GM18502 (cell line): ENCODE measurements around the gene DOK5.

Experiments used
- ATAC-seq: cut with Tn5 transposase; IDR thresholded peaks from one replicate; pipeline ENCODE4 v1.9.1; 2021; ENCODE audit warnings: mild to moderate bottlenecking; ENCODE audit not compliant: unreplicated experiment, poor library complexity

DOK5 gene

DNA sequence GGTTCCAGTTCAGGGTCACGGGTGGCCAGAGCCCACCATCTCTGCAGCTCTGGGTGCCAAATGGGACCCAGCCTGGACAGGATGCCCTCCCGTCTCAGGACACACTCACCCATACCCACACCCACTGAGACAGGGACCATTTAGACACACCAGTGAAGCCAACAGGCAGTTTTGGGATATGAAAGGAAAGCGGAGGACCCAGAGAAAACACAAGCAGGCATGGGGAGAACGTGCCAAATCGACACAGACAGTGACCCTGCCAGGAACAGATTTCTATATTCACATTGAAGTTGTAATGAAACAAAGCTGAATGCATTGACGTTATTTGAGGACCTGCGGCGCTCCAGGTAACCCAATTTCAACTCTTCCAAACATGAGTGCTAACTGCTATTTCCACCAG is 164.5 kb downstream of the DOK5 start:
- no peak for ATAC-seq

DNA sequence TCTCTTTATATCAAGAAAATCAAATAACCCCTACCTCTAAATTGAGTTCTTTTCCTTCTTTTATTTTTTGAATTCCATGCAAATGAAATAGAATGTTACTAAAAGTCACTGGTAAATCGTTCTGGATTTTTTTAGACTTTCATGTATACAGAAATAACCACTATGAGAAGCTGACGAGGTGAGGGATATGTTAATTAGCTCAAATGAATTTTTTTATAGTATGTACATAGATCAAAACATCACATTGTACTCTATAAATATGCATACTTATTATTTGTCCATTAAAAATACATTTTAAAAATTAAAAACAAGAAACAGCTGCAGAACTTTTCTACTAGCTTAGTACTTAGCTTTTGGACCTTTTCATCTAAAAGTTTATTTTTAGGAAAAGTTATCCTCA is 165.4 kb downstream of the DOK5 start:
- no peak for ATAC-seq

DNA sequence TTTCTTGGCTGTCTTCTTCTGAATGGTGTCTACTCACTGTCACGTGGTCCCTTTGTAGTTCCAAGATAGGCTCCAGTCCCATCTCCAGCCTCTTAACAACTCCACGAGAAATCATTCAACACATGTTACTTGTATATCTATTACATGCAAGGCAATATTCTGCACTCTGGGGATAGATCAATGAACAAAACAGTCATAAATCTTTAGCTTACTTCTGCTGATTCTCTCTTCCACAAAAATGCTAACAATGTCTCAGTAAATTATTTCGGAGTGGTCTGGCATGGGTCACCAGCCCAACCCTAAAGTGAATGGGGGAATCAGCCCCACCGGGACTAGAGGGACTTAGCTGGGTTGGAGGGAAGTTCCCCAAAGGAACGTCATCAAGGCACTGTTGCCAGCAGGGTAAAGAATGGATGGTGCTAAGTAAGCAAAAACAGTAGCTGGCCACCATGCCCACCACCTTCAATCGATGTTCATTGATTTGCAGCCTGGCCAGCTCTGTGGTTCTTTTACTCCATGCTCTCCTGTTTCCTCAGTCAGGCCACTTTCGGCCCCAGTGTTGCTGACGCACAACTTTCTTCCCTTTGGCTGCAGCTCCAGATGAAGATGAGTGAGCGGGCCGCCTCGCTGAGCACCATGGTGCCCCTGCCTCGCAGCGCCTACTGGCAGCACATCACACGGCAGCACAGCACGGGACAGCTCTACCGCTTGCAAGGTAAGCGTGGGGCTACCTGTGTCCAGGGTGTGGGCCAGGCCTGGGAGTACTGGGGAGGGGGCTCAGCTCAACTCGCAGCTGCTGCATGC is 167.7 kb downstream of the DOK5 start:
- no peak for ATAC-seq

DNA sequence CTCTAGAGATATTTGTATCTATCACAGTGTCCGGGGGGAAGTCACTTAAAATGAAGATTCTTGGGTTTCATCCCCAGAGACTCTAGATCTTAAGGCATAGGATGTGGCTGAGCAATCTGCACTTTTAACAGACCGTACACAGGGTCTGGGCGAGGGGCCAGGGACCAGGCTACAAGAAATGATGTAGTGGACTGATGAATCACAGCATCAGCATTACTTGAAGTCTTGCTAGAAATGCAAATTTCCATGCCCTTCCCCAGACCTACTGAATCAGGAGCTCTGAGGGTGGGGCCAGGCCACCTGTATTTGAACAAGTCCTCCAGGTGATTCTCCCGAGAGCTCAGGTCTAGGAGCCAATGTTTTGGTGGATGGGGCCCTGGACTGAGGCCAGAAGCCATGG is 168.4 kb downstream of the DOK5 start:
- ATAC-seq, result no peak

DNA sequence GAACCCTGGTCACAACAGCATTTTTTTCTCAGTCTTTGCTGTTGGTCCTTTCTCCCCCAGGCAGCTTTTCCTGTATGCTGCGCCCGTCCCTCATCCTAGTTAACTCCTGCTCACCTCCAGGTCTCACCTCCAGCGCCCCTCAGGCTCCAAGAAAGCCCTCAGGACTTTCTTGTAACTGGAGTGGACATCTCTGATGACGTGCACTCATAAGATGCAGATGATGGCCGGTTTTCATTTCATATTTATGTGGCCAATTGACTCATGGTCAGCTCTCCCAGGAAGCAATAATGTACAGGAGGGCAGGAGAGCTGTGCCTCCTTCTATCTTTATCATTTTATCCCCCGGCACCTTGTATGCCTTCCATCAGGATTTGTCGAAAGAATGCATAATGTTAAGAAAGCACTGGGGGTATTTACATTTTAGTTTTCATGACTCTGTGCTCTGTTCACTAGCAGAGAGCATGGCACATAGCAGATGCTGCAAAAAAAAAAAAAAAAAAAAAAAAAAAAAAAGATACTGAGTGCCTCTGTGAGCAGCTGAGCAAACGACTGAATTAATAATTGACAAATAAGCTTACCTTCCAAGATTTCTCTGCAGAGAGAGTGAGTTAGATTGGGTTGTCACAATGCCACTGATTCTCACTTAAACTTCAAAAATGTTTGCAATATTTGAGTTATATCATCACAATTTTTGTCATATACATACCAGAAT is 170.2 kb downstream of the DOK5 start:
- ATAC-seq, result no peak

DNA sequence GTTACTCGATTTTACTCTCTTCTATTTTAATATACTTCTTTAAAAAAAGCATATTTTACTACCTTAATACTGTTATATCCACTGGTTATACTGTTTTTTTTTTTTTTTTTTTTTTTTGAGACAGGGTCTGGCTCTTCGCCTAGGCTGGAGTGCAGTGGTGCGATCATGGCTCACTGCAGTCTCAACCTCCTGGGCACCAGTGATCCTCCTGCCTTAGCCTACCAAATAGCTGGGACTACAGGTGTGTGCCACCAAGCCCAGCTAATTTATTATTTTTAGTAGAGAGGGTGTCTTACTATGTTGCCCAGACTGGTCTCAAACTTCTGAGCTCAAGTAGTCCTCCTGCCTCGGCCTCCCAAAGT is 170.7 kb downstream of the DOK5 start:
- ATAC-seq, result no peak

DNA sequence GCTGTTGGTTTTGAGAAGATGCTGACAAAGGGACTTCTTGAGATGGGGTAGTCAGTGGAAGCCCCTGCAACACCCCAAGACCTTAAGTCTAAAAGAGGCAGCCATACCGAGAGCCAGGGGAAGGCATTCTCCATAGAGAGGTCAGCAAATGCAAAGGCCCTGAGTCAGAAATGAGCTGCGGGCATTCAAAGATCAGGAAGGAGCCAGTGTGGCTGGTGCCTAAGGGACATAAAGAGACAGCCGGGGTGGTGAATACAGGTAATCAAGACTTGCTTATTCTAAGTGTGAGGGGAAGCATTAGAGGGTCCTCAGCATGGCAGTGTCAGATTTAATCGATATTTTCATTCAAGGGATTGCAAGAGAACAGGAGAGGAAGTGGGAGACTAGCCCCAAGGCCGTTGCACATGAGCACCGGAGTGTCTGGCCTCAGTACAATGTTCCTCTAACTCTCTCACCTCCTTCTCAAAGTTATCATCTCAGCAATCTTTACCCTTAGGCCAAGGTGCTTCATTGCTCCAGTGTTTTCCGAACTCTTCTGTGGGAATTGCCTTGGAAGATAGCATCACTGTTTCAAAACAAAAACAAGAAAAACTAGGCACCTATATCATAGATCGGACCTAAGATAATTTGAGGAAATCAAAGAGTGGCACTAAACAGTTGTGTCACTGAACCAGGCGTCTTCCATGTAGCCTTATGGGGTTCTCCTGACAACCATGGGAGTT is 173.2 kb downstream of the DOK5 start:
- no peak for ATAC-seq

DNA sequence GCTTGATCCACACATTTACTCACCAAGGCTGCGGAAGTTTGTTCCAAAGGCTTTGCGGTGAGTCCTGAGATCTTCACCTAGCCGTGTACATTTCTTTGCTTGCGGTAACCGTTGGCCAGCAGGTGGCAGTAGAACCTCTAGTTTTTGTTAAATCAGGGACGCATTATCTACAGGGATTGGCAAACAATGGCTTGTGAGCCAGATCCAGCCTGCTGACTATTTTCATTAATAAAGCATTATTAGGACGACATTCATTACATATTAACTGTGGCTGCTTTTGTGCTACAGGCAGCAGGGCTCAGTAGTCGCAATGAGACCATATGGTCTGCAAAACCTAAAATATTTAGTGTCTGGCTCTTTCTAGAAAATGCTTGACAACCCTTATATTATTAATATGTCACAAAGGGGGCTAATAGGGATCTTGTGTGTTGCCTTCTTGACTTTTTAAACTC is 174.1 kb downstream of the DOK5 start:
- peak; percentile 76 for ATAC-seq

DNA sequence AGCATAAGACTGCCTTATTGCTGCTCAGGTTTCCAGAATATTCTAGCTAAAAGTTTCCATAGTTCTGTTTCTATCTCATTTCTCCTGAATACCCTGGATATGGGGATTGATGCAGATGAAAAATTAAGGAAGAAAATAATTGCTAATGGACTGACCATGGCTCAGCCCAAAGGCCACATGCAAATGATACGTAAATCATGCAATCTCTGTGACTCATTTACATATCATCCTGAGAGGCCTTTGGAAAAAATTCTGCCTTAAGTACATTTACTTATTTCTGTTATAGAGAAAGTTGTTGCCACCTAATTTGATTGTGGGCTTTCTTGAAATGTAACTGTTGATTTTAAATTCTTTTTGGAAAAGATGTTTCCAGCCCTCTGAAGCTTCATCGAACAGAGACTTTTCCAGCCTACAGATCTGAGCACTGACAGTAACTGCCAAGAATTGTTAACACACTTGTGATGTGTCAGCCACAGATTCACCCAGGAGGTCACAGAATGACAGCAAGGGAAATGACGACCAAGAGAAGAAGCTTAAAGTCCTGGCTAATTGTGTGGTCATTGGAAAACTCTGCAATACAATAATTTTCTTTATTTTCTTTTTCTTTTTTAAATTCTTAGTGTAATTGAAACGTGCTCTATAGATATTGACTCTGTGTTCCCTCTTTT is 174.8 kb downstream of the DOK5 start:
- no peak for ATAC-seq

DNA sequence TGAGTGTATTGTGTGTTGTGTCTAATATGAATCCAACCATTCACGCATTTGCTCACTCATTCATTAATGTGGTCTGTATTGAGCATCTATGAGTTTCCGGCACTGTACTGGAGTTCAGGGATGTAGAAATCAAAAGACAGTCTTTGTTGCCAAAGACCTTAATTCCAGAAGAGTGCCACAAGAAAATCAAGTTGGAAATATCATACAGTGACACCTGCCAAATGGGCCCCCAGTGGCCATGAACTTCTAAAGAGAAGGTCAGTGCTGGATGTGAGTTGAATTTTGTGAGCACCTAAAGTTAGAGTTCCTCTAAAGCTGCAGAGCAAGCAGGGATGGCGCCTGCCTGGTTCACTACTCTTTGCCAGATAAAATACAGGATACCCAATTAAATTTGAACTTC is 175.9 kb downstream of the DOK5 start:
- ATAC-seq, result no peak

DNA sequence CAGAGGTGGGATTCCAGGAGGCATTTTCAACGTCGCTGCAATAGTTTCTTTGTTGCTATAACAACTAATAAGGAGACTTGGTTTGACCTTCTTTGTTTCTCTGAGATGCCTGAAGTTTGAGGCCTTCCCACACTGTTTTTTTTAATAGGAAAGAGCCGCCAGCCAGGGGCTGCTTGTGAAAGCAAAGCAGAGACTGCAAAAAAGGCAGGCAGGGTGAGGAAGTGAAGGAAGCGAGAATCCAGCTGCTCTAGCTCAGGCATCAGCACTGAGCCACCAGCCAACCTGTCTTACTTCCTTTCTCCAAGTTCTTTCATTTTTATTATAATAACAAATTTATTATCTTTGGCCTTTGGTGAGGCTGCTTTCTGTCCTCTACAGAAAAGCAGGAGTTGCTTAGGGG is 179.1 kb downstream of the DOK5 start:
- ATAC-seq, result no peak

DNA sequence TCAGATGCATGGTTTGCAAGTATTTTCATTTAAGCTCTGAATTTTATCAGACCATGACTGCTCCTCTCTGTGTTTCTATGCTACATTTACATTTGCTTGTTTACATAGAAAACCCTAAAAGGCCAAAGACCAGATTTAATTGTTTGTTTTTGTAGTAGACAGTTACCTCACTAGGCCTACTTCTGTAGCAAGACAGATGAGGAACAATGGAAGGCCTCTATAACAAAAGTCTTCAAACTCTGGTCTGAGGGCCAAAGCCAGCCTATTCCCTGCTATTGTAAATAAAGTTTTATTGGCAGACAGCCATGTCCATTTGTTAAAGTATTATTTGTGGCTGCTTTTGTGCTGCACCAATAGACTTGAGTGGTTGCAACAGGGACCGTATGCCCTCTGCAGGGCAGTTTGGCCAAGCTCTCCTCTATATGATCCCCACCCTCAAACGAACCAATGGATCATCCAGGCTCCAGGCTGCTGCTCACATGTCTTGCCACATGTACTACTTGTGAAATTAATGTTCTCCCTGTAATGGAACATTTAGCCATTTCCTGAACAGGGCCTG is 182.0 kb downstream of the DOK5 start:
- ATAC-seq, result no peak

DNA sequence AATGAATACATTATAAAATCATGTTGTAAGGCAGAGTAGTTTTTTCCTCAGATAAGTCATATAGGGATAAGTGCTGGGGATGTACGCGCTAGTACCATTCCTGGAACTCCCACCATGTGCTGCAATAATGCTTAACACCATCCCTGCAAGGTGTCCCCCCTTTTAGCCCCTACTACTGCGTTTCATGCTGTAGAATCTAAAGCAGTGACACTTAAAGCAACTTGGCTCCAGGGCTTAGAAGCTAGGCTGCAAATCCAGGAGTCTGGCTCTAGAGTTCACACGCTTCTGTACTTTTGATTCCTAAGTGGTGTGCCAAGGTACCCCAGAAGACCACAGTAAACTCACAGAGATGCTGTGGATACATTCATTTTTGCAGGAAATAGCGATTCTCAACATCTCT is 183.1 kb downstream of the DOK5 start:
- no peak for ATAC-seq

DNA sequence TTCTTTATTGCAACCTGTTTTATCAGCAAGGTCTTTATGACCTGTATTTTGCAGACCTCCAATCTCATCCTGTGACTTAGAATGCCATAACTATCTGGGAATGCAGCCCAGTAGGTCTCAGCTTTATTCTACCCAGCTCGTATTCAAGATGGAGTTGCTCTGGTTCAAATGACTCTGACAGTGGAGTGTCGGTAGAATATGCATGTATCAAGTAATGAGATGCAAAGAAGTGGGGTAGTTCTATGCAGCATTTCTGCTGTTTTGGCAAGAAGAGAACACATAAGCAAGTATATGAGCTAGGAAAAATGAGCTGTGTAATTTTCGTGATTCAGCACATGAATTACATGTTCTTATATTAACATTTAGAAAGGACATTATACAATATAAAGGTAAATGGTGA is 185.9 kb downstream of the DOK5 start:
- ATAC-seq, result no peak

DNA sequence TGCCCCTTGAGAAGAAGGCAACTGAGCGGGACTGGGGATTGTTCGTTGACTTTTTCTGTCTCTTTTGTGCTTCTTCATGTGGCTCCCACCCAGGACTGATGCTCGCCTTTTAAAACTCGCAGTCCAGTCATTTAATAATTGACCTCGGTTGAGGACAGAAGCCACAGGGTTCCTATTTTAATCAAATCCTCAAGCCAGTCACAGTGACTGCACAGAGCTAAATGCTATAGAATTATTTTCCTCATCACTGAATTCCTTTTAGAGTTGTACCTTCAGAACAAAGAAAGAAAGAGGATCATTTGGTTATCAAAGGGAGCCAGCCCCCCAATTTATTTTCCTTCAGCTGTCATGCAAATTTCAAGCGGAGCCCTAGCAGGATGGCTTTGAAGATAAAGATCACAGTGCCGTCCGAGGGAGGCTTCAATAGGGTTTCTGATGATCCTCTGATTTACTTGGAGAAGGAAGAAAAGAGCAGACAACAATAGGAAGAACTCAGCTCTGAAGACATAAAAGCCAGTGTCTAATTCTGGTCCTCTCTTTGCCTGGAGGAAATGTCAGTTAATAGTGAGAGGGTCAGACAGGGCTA is 186.6 kb downstream of the DOK5 start:
- no peak for ATAC-seq

DNA sequence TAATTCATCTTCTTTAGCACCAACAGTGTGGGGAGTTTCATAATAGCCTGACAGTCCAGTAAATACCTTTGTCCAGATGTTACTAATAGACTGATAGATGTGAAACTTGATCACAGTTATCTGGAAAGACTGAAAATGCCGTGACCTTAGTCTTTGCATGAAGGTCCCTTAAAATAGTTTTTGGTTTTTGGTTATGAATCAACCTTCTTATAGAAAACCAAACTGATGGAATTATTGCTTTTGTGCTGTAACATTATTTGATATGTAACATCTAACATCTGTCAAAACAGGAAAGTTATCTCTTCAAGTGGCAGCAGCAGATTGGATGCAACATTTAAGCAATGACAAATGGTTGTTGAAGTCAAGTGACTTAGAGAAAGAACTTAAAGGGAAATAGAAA is 190.4 kb downstream of the DOK5 start:
- peak; percentile 70 for ATAC-seq

DNA sequence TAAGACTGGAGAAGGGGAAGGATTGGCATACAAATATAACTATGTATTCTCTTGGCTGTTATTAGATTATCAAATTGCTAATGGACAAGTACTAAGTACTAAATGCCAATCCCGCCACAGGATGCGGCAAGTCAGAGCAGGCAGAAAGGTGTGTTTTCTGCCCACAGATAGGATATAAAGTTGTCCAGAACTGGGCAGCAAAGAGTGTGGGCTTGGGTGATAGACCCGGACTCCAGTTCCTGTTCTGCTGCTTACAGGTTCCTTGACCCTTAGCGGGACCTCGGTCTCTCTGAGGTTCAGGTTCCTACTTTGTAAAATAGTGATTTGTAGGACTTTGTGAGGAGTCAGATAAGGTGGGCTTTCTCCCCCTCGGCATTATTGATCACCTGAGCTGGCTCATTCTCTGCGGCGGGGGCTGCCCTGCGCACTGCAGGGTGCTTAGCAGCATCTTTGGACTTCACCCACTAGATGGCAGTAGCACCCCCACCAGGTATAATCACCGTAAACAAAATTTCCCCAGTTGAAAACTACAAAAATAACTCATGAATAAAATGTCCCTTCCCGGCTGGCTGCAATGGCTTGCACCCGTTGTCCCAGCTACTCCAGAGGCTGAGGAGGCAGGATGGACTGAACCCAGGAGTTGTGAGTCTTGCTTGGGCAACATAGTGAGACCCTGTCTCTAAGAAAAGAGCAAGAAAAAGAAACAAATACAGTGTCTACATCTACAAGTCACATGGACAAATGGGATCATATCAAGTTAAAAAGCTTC is 193.1 kb downstream of the DOK5 start:
- peak; percentile 70 for ATAC-seq

DNA sequence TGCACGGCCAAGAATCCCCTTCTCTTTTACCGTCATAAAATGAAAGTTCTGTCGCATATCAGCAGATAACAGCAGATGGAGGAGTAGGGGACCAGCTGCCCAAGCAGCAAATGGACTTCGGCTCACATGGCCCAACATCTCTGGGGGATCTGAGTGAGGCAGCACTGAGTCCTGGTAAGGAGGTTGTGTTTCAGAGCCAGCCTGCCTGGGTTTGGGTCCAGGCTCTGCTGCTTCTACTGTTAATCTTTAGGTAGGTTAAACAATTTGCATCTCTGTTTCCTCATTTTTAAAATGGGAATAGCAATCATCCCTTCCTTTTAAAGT is 193.6 kb downstream of the DOK5 start:
- no peak for ATAC-seq

DNA sequence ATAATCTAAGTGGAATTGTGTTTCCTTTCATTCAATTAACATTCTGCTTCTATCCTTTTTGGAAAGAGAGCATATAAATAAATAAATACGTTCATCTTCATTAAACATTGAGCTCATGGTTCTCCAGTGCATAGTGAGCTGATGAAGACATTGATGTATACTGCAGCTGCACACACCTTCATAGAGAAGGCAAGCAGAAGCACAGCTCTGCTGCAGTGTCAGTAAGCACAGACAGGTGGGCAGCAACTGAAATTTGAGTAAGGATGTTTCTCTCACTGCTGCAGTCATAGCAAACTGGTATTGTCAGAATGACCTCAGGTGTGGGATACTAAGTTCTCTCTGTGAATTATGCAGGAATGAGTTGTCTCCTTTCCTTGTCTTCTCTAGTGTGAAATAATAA is 202.9 kb downstream of the DOK5 start:
- ATAC-seq, result no peak

DNA sequence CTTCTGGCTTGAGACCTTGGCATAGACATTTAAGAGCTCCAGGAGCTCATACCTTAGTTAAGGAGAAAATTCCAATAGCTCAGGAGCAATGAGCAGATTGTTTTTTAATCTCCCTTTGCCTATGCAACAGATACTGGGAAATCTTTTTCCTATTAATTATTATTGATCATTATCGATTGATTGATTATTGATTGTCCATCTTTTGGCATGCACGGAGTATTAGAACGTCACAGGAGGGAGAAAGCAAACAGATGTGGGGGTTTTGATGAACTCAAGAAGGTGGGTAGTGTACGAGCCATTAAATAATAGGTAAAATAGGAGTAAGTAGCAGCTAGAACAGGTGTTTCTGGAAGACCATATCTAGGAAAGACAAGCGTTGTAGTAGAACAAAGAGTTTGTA is 205.0 kb downstream of the DOK5 start:
- no peak for ATAC-seq
